Measurements from ENCODE around the gene FRMD4A. TPM values are rescaled to one million over a fixed set of nuclear protein-coding genes. Genes with fewer than 3 reads are reported as not detected.

FRMD4A gene
- total and polyA plus RNA-seq, 5 donors from 2014 or later, result 0.34 to 2.4 (median 0.54) TPM

DNA sequence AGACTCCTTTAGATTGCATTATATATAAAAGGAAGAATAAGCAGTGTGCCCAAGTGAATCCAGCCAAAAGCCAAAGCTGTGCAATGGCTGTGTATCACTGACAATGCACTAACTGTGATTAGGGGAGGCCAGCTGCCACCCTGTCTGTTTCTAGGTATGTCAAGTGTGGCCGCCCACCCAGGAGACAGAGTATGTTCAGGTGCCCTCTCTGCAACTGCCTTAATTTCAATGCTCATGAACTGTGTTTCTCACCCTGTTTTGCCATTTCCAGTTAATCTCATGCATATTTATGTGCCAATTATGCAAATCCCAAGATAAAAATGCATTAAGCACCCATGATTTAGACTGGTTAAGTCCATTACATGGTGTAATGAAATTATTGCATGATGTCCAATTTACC lies 159.4 kb downstream of the FRMD4A start:
- Mint-ChIP-seq H3K4me3 (no peak overlapping the region), H3K36me3 (no peaks in the 10 kb centered on the region), H3K27ac (no peak overlapping the region), H3K4me1 (peaks cover 0 to 15% (median 7%) of the 10 kb centered on the region in 4 donors), H3K9me3 (peaks cover 0 to 1% (median 0%) of the 10 kb centered on the region in 7 donors), H3K27me3 (peaks cover 57% of the 10 kb centered on the region)
- DNase-seq, result no peak
- peaks cover 13% of the 10 kb centered on the region for H3K4me1 ChIP-seq (ENCODE audit: control insufficient read depth, insufficient read depth, low read length, poor library complexity, severe bottlenecking)
- no peak overlapping the region for H3K27ac ChIP-seq (ENCODE audit: insufficient read depth, low read length, poor library complexity, severe bottlenecking)
- ATAC-seq (ENCODE audit: low read depth in 2 of 2), result no peak
- H3K36me3 ChIP-seq (ENCODE audit: control insufficient read depth, insufficient read depth, low read length), result no peaks in the 10 kb centered on the region
- H3K9me3 ChIP-seq (ENCODE audit: control insufficient read depth in 2 of 2, low read length in 2 of 2), result no peaks in the 10 kb centered on the region
- H3K4me3 ChIP-seq (ENCODE audit: low read depth, low read length), result no peak overlapping the region
- peaks cover 54% of the 10 kb centered on the region for H3K27me3 ChIP-seq (ENCODE audit: control insufficient read depth, insufficient read depth, low read length)

DNA sequence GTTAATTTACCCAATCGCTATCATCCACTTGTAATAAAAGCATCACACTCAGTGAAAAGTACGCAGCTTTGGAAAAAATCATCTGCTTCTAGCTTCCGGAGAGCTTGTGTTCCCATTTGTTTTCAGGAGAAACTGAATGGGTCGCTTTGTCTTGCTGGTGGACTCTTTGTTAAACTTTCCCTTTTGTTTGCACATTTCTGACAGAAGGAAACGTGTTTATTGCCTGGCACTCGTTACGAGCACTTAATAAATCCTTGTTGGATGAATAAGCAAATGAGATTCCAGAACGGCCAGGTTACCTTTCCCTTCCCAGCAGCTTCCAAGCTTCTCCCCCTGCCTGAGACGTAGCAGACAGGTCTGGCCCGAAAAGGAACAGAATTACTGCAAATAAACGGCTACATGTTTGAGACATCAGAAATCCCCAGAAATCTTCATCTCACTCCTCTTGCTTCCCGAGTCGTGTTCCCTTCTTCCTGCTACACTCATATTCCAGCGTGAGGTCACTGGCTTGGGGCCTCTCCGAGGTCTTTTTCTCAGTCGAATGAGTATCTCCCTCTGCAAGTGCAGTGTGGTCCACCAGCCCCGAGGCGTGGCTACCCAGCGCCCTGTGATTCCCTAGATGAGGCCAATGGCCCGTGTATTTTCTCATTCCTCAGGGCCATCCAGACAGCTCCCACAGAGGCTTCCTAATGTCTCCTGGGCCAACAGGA lies 167.2 kb downstream of the FRMD4A start:
- H3K27ac Mint-ChIP-seq, result no peak overlapping the region
- peaks cover 0 to 2% (median 0%) of the 10 kb centered on the region in 7 donors for H3K9me3 Mint-ChIP-seq
- peaks cover 32% of the 10 kb centered on the region for H3K27me3 Mint-ChIP-seq

DNA sequence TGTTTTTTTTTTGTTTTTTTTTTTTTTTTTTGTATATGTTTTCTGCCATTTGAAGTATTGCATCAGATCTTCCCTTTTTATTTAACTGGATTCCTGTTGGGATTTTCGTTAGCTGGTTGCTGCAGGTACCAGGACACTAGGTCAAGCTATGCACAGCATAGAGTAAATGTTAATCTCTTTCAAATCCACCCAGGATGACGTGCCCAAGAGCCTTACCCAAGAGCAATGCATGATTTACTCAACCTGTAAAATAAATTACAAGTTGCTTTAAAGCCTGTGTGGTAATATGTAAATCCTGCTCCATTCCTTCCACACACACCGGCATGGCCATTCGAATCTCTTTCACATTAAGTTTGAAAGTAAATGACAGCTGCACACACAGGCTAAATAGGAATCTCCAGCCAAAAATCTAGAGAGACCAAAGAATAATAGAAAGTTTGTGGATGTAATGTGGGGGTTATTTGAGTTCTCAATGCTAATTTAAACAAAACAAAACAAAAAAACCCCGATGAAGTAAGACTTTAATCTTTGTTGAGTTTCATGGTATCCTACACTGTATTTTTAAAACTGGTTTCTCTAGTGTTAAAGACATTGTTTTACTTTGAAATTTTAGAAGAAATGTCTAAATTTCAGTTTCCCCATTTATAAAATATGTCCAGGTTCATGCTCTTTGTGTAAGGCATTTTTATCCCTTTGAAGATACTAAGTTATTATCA lies 167.9 kb downstream of the FRMD4A start:
- Mint-ChIP-seq H3K9me3 (peaks cover 0 to 2% (median 0%) of the 10 kb centered on the region in 7 donors), H3K36me3 (no peaks in the 10 kb centered on the region), H3K27me3 (peaks cover 35% of the 10 kb centered on the region), H3K27ac (no peak overlapping the region), H3K4me3 (no peak overlapping the region), H3K4me1 (no peaks in the 10 kb centered on the region)
- Histone ChIP-seq H3K27ac (ENCODE audit: insufficient read depth, low read length, poor library complexity, severe bottlenecking) (no peak overlapping the region), H3K4me1 (ENCODE audit: control insufficient read depth, insufficient read depth, low read length, poor library complexity, severe bottlenecking) (no peaks in the 10 kb centered on the region), H3K9me3 (ENCODE audit: control insufficient read depth in 2 of 2, low read length in 2 of 2) (no peaks in the 10 kb centered on the region), H3K36me3 (ENCODE audit: control insufficient read depth, insufficient read depth, low read length) (no peaks in the 10 kb centered on the region), H3K27me3 (ENCODE audit: control insufficient read depth, insufficient read depth, low read length) (peaks cover 5% of the 10 kb centered on the region), H3K4me3 (ENCODE audit: low read depth, low read length) (no peak overlapping the region)
- DNase-seq (no peak), ATAC-seq (ENCODE audit: low read depth in 2 of 2) (no peak)

More for the DNA sequence above, 167.2 kb downstream of the FRMD4A start:
- no peak overlapping the region for H3K4me3 ChIP-seq (ENCODE audit: low read depth, low read length)
- no peaks in the 10 kb centered on the region for H3K36me3 ChIP-seq (ENCODE audit: control insufficient read depth, insufficient read depth, low read length)
- Mint-ChIP-seq H3K4me3 (no peak overlapping the region), H3K36me3 (no peaks in the 10 kb centered on the region), H3K4me1 (no peaks in the 10 kb centered on the region)
- no peak for ATAC-seq (ENCODE audit: low read depth in 2 of 2)
- no peak for DNase-seq
- peaks cover 5% of the 10 kb centered on the region for H3K27me3 ChIP-seq (ENCODE audit: control insufficient read depth, insufficient read depth, low read length)
- H3K9me3 ChIP-seq (ENCODE audit: control insufficient read depth in 2 of 2, low read length in 2 of 2), result no peaks in the 10 kb centered on the region
- no peaks in the 10 kb centered on the region for H3K4me1 ChIP-seq (ENCODE audit: control insufficient read depth, insufficient read depth, low read length, poor library complexity, severe bottlenecking)
- H3K27ac ChIP-seq (ENCODE audit: insufficient read depth, low read length, poor library complexity, severe bottlenecking), result no peak overlapping the region

DNA sequence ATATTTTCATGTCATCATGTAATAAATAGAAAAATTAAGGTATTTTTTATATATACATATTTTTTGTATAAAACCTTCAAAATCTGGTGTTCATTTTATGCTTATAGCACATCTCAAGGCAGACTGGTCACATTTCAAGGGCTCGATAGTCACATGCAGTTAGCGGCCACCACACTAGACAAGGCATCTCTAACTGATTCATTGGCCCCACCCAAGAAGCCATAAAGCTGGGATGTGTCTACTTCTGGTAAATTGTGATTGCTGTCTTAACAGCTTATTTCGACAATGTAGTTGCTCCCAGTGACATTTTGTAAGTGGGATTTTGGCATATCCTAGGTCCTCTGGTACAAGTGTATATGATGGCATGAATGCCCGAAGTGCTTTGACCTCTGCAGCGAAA lies 168.7 kb downstream of the FRMD4A start:
- Mint-ChIP-seq H3K4me3 (no peak overlapping the region), H3K36me3 (no peaks in the 10 kb centered on the region), H3K4me1 (no peaks in the 10 kb centered on the region), H3K27ac (no peak overlapping the region), H3K9me3 (peaks cover 0 to 2% (median 0%) of the 10 kb centered on the region in 7 donors), H3K27me3 (peaks cover 37% of the 10 kb centered on the region)
- H3K9me3 ChIP-seq (ENCODE audit: control insufficient read depth in 2 of 2, low read length in 2 of 2), result no peaks in the 10 kb centered on the region
- no peak overlapping the region for H3K27ac ChIP-seq (ENCODE audit: insufficient read depth, low read length, poor library complexity, severe bottlenecking)
- H3K4me3 ChIP-seq (ENCODE audit: low read depth, low read length), result no peak overlapping the region
- H3K36me3 ChIP-seq (ENCODE audit: control insufficient read depth, insufficient read depth, low read length), result no peaks in the 10 kb centered on the region
- ATAC-seq (ENCODE audit: low read depth in 2 of 2), result no peak
- H3K27me3 ChIP-seq (ENCODE audit: control insufficient read depth, insufficient read depth, low read length), result peaks cover 11% of the 10 kb centered on the region
- H3K4me1 ChIP-seq (ENCODE audit: control insufficient read depth, insufficient read depth, low read length, poor library complexity, severe bottlenecking), result no peaks in the 10 kb centered on the region
- DNase-seq, result no peak

DNA sequence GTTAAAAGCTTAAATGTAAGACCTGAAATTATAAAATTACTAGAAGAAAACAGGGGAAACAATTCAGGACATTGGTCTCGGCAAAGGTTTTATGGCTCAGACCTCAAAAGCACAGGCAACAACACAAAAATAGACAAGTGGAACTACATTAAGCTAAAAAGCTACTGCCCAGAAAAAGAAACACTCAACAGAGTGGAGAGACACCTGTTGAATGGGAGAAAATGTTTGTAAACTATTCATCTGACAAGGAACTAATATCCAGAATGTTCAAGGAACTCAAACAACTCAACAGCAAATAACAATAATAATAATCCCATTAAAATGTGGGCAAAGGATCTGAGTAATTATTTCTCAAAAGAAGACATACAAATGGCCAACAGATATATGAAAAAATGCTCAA lies 170.4 kb downstream of the FRMD4A start:
- no peak overlapping the region for H3K4me3 Mint-ChIP-seq

DNA sequence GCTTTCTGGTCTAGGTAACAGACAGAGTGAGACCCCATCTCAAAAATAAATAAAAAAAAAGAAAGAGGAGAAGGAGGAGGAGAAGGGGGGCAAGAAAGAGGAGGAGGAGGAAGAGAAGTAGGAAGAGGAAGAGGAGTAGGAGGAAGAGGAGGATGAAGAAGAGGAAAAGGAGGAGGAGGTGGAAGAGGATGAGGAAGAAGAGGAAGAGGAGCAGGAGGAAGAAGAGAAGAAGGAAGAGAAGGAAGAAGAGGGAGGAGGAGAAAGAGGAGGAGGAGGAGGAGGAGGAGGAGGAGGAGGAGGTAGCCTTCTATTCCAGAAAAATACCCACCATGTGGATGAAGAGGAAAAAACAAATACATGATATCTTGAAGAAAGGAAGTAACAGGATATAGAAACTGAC lies 172.1 kb downstream of the FRMD4A start:
- peaks cover 24% of the 10 kb centered on the region for H3K27me3 Mint-ChIP-seq
- ATAC-seq (ENCODE audit: low read depth in 2 of 2), result no peak
- peaks cover 0 to 8% (median 2%) of the 10 kb centered on the region in 7 donors for H3K9me3 Mint-ChIP-seq
- H3K4me3 Mint-ChIP-seq, result no peak overlapping the region
- Histone ChIP-seq H3K4me1 (ENCODE audit: control insufficient read depth, insufficient read depth, low read length, poor library complexity, severe bottlenecking) (no peaks in the 10 kb centered on the region), H3K36me3 (ENCODE audit: control insufficient read depth, insufficient read depth, low read length) (no peaks in the 10 kb centered on the region), H3K27ac (ENCODE audit: insufficient read depth, low read length, poor library complexity, severe bottlenecking) (no peak overlapping the region), H3K9me3 (ENCODE audit: control insufficient read depth in 2 of 2, low read length in 2 of 2) (no peaks in the 10 kb centered on the region), H3K27me3 (ENCODE audit: control insufficient read depth, insufficient read depth, low read length) (peaks cover 7% of the 10 kb centered on the region), H3K4me3 (ENCODE audit: low read depth, low read length) (no peak overlapping the region)
- no peak for DNase-seq
- H3K4me1 Mint-ChIP-seq, result no peaks in the 10 kb centered on the region
- no peaks in the 10 kb centered on the region for H3K36me3 Mint-ChIP-seq
- H3K27ac Mint-ChIP-seq, result no peak overlapping the region

More for the DNA sequence above, 170.4 kb downstream of the FRMD4A start:
- Histone ChIP-seq H3K27ac (ENCODE audit: insufficient read depth, low read length, poor library complexity, severe bottlenecking) (no peak overlapping the region), H3K36me3 (ENCODE audit: control insufficient read depth, insufficient read depth, low read length) (no peaks in the 10 kb centered on the region), H3K4me1 (ENCODE audit: control insufficient read depth, insufficient read depth, low read length, poor library complexity, severe bottlenecking) (no peaks in the 10 kb centered on the region), H3K4me3 (ENCODE audit: low read depth, low read length) (no peak overlapping the region), H3K9me3 (ENCODE audit: control insufficient read depth in 2 of 2, low read length in 2 of 2) (no peaks in the 10 kb centered on the region), H3K27me3 (ENCODE audit: control insufficient read depth, insufficient read depth, low read length) (peaks cover 7% of the 10 kb centered on the region)
- DNase-seq (no peak), ATAC-seq (ENCODE audit: low read depth in 2 of 2) (no peak)
- no peaks in the 10 kb centered on the region for H3K36me3 Mint-ChIP-seq
- H3K27me3 Mint-ChIP-seq, result peaks cover 28% of the 10 kb centered on the region
- H3K4me1 Mint-ChIP-seq, result no peaks in the 10 kb centered on the region
- H3K27ac Mint-ChIP-seq, result no peak overlapping the region
- peaks cover 0 to 6% (median 2%) of the 10 kb centered on the region in 7 donors for H3K9me3 Mint-ChIP-seq

DNA sequence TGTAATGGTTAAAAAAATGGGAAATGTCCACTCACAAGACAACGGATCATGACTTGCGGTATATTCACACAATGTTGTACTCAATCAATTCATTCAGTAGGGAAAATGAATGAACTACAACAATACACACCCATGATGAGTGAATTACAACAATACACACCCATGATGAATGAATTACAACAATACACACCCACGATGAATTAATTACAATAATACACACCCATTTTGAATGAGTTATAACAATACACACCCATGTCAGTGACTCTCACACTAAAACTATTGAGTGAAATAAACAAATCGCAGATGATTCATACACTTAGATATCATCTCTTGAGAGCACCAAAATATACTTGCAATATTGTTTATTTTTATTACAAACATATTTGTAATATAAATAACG lies 174.6 kb downstream of the FRMD4A start:
- DNase-seq (no peak), ATAC-seq (ENCODE audit: low read depth in 2 of 2) (no peak)
- Histone ChIP-seq H3K27me3 (ENCODE audit: control insufficient read depth, insufficient read depth, low read length) (peaks cover 7% of the 10 kb centered on the region), H3K4me3 (ENCODE audit: low read depth, low read length) (no peak overlapping the region), H3K36me3 (ENCODE audit: control insufficient read depth, insufficient read depth, low read length) (no peaks in the 10 kb centered on the region), H3K9me3 (ENCODE audit: control insufficient read depth in 2 of 2, low read length in 2 of 2) (no peaks in the 10 kb centered on the region), H3K4me1 (ENCODE audit: control insufficient read depth, insufficient read depth, low read length, poor library complexity, severe bottlenecking) (no peaks in the 10 kb centered on the region), H3K27ac (ENCODE audit: insufficient read depth, low read length, poor library complexity, severe bottlenecking) (no peak overlapping the region)
- Mint-ChIP-seq H3K27ac (no peak overlapping the region), H3K27me3 (peaks cover 20% of the 10 kb centered on the region), H3K9me3 (peaks cover 0 to 11% (median 2%) of the 10 kb centered on the region in 7 donors), H3K4me3 (no peak overlapping the region), H3K4me1 (no peaks in the 10 kb centered on the region), H3K36me3 (no peaks in the 10 kb centered on the region)
